HCT116 (cell line): Measurements from ENCODE around the gene UCKL1.

Experiments
- ATF3 ChIP-seq: IDR thresholded peaks from 2 replicates; pipeline ENCODE4 v1.6.1; 2012
- CEBPB ChIP-seq: IDR thresholded peaks from 2 replicates; pipeline ENCODE4 v1.6.1; 2012; ENCODE audit warnings: low read depth
- EZH2 ChIP-seq: fragments of 200-600 bp; sonication (generic); IDR thresholded peaks from 2 replicates; pipeline ENCODE4 v1.6.1; 2017; ENCODE audit warnings: antibody characterized with exemption, mixed run types
- EZH2phosphoT487 ChIP-seq: fragments of 200-600 bp; IDR thresholded peaks from 2 replicates; pipeline ENCODE4 v1.6.1; 2018; ENCODE audit warnings: antibody characterized with exemption, borderline replicate concordance
- POLR2A ChIP-seq: IDR thresholded peaks from 2 replicates; pipeline ENCODE4 v1.7.0; 2011; ENCODE audit warnings: borderline replicate concordance; ENCODE audit not compliant: insufficient read depth, insufficient read length; ENCODE audit errors: extremely low read depth
- POLR2AphosphoS5 ChIP-seq: IDR thresholded peaks from 2 replicates; pipeline ENCODE4 v1.6.1; 2011; ENCODE audit warnings: mild to moderate bottlenecking, low read depth, low read length, moderate library complexity
- RAD21 ChIP-seq: IDR thresholded peaks from 2 replicates; pipeline ENCODE4 v1.6.1; 2012; ENCODE audit warnings: low read depth, mild to moderate bottlenecking
- SIN3A ChIP-seq: IDR thresholded peaks from 2 replicates; pipeline ENCODE4 v1.6.1; 2012; ENCODE audit warnings: low read depth
- YY1 ChIP-seq: IDR thresholded peaks from 2 replicates; pipeline ENCODE4 v1.6.1; 2011; ENCODE audit warnings: low read length, low read depth, moderate library complexity, mild to moderate bottlenecking; ENCODE audit not compliant: insufficient replicate concordance; ENCODE audit errors: extremely low read depth
- ZBTB33 ChIP-seq: IDR thresholded peaks from 2 replicates; pipeline ENCODE4 v1.6.1; 2011; ENCODE audit warnings: mild to moderate bottlenecking, low read length, moderate library complexity; ENCODE audit not compliant: insufficient replicate concordance; ENCODE audit errors: extremely low read depth
- ZFX ChIP-seq: fragments of 450-650 bp; IDR thresholded peaks from 2 replicates; pipeline ENCODE4 v1.6.1; 2017
- TF ChIP-seq, protein P1 (sequence below), 3 experiments: fragments of 200-600 bp in 1 of 3; sonication (generic) in 1 of 3; IDR thresholded peaks in 2 of 3; conservative IDR thresholded peaks in 1 of 3; 2 replicates each; pipeline ENCODE4 v1.5.1; 2012 to 2017; ENCODE audit warnings: low read depth in 2 of 3, low read length in 2 of 3, antibody characterized with exemption in 1 of 3, borderline replicate concordance in 1 of 3, control low read depth in 1 of 3, mild to moderate bottlenecking in 1 of 3, mixed read lengths in 1 of 3, mixed run types in 1 of 3, moderate library complexity in 1 of 3; ENCODE audit not compliant: insufficient read depth in 1 of 3
- TF ChIP-seq, protein P2 (sequence below): IDR thresholded peaks from 2 replicates; pipeline ENCODE4 v1.6.1; 2012; ENCODE audit warnings: low read depth
- TF ChIP-seq, protein P3 (sequence below): IDR thresholded peaks from 2 replicates; pipeline ENCODE4 v1.6.1; 2012

- no peak for TF ChIP-seq EZH2
- TF ChIP-seq, protein P1, sequence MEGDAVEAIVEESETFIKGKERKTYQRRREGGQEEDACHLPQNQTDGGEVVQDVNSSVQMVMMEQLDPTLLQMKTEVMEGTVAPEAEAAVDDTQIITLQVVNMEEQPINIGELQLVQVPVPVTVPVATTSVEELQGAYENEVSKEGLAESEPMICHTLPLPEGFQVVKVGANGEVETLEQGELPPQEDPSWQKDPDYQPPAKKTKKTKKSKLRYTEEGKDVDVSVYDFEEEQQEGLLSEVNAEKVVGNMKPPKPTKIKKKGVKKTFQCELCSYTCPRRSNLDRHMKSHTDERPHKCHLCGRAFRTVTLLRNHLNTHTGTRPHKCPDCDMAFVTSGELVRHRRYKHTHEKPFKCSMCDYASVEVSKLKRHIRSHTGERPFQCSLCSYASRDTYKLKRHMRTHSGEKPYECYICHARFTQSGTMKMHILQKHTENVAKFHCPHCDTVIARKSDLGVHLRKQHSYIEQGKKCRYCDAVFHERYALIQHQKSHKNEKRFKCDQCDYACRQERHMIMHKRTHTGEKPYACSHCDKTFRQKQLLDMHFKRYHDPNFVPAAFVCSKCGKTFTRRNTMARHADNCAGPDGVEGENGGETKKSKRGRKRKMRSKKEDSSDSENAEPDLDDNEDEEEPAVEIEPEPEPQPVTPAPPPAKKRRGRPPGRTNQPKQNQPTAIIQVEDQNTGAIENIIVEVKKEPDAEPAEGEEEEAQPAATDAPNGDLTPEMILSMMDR (IDR thresholded peaks at IDR 0.05 in 2 of 3, conservative IDR thresholded peaks at IDR 0.05 in 1 of 3; ENCODE audit: borderline replicate concordance in 1 of 3, insufficient read depth in 1 of 3, low read depth in 2 of 3, low read length in 2 of 3): no peak
- TF ChIP-seq, protein P2, sequence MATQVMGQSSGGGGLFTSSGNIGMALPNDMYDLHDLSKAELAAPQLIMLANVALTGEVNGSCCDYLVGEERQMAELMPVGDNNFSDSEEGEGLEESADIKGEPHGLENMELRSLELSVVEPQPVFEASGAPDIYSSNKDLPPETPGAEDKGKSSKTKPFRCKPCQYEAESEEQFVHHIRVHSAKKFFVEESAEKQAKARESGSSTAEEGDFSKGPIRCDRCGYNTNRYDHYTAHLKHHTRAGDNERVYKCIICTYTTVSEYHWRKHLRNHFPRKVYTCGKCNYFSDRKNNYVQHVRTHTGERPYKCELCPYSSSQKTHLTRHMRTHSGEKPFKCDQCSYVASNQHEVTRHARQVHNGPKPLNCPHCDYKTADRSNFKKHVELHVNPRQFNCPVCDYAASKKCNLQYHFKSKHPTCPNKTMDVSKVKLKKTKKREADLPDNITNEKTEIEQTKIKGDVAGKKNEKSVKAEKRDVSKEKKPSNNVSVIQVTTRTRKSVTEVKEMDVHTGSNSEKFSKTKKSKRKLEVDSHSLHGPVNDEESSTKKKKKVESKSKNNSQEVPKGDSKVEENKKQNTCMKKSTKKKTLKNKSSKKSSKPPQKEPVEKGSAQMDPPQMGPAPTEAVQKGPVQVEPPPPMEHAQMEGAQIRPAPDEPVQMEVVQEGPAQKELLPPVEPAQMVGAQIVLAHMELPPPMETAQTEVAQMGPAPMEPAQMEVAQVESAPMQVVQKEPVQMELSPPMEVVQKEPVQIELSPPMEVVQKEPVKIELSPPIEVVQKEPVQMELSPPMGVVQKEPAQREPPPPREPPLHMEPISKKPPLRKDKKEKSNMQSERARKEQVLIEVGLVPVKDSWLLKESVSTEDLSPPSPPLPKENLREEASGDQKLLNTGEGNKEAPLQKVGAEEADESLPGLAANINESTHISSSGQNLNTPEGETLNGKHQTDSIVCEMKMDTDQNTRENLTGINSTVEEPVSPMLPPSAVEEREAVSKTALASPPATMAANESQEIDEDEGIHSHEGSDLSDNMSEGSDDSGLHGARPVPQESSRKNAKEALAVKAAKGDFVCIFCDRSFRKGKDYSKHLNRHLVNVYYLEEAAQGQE: no peak
- no peak for TF ChIP-seq SIN3A
- no peak for TF ChIP-seq POLR2A
- TF ChIP-seq ZFX: peak; percentile 85; the same call in 1 of the 2 replicates
- TF ChIP-seq ZBTB33: no peak
- TF ChIP-seq POLR2AphosphoS5: no peak
- TF ChIP-seq, protein P3, sequence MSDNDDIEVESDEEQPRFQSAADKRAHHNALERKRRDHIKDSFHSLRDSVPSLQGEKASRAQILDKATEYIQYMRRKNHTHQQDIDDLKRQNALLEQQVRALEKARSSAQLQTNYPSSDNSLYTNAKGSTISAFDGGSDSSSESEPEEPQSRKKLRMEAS: no peak
- TF ChIP-seq RAD21: no peak
- no peak for TF ChIP-seq EZH2phosphoT487
- no peak for TF ChIP-seq CEBPB
- no peak for TF ChIP-seq YY1
- no peak for TF ChIP-seq ATF3
These were observed 12.9 kb upstream of the UCKL1 start for GRCh38 chr20:63968928-63969760.
